ENCODE data around the gene SH3PXD2A. TPM values are rescaled to one million over a fixed set of nuclear protein-coding genes. Genes with fewer than 3 reads are reported as not detected.

SH3PXD2A gene
- total and polyA plus RNA-seq, 10 of the 15 experiments (the other 5 are each of a cell fraction or from before 2014, with no cell fraction given): 0.63 to 14.0 (median 4.4) TPM

DNA sequence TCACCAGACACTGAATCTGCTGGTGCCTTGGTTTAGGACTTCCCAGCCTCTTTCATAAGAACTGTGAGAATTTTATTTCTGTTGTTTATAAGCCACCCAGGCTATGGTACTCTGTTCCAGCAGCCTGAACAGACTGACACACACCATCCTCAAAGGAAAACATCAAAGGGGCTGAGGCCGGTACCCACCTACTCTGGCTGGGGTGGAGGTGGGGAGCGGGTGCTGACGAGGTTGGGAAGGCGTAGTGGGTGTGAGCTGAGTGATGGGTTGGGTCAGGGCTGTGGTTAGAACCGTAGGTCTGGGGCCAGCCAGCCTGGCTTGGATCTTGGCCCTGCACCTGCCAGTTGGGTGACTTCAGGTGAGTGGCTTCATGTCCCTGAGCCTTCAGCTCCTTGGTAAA lies 136.3 kb downstream of the SH3PXD2A start:
- ChIA-PET SMC1A (ENCODE audit: uncharacterized antibody, unreplicated experiment) (interaction anchor here (0.6 to 0.9 kb wide), 2 partner anchors 24 to 95 kb away, joined by 3 read pairs; no protein-coding TSS in a partner anchor), POLR2A (interaction anchor here (0.6 kb wide), 1 partner anchor 10 kb away, joined by 6 read pairs; no protein-coding TSS in a partner anchor), RAD21 (ENCODE audit: unreplicated experiment) (no interaction called here), CTCF (interaction anchor here (0.5 to 1.8 kb wide), 4 partner anchors 52 to 382 kb away, joined by 3 to 5 read pairs (median 3); no protein-coding TSS in a partner anchor)
- TF ChIP-seq SIN3A (IDR thresholded peaks at IDR 0.05; ENCODE audit: low read depth, low read length): no peak
- TF ChIP-seq, protein P1, sequence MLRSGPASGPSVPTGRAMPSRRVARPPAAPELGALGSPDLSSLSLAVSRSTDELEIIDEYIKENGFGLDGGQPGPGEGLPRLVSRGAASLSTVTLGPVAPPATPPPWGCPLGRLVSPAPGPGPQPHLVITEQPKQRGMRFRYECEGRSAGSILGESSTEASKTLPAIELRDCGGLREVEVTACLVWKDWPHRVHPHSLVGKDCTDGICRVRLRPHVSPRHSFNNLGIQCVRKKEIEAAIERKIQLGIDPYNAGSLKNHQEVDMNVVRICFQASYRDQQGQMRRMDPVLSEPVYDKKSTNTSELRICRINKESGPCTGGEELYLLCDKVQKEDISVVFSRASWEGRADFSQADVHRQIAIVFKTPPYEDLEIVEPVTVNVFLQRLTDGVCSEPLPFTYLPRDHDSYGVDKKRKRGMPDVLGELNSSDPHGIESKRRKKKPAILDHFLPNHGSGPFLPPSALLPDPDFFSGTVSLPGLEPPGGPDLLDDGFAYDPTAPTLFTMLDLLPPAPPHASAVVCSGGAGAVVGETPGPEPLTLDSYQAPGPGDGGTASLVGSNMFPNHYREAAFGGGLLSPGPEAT (IDR thresholded peaks at IDR 0.05; ENCODE audit: low read depth): no peak
- no peak for TF ChIP-seq SIX5 (IDR thresholded peaks at IDR 0.05; ENCODE audit: low read depth, low read length, severe bottlenecking)
- no peak for TF ChIP-seq TCF3 (IDR thresholded peaks at IDR 0.05; ENCODE audit: borderline replicate concordance, insufficient read depth, low read depth, low read length)
- no peak for ATAC-seq
- no peak overlapping the region for H3K27ac ChIP-seq (ENCODE audit: control insufficient read depth, insufficient read depth)
- no peak for FAIRE-seq
- intact Hi-C loops (cut with micrococcal nuclease; ENCODE audit: unreplicated experiment): no loop called here
- DNase-seq (ENCODE audit: low read depth, low spot score): no peak
- H3K27me3 ChIP-seq (replicated peaks in 1 of 2; ENCODE audit: control insufficient read depth in 2 of 2, insufficient read depth in 2 of 2, low read length in 1 of 2): peaks cover 0 to 5% of the 10 kb centered on the region in 2 experiments; a peak in 2 of 4 replicates
- no peak overlapping the region for H3K9ac ChIP-seq (ENCODE audit: control insufficient read depth, insufficient read depth, low read length)
- in situ Hi-C loops (cut with MboI): loop anchor here (10.0 kb wide), 1 partner anchor 486 kb away; no protein-coding TSS in a partner anchor
- no peak overlapping the region for H3K4me2 ChIP-seq (ENCODE audit: control insufficient read depth, insufficient read depth)
- BruUV-seq (replicated peaks): no TSS peak
- H3K4me1 ChIP-seq (ENCODE audit: control insufficient read depth, insufficient read depth, low read length): no peaks in the 10 kb centered on the region
- H2AFZ ChIP-seq (ENCODE audit: control insufficient read depth, low read depth, low read length): no peak overlapping the region
- H3K79me2 ChIP-seq (ENCODE audit: control insufficient read depth, insufficient read depth, low read length): no peaks in the 10 kb centered on the region
- WGBS (ENCODE audit: insufficient coverage, insufficient replicate concordance, low lambda C conversion rate, missing lambda C conversion rate): 58% methylated on average over 5 of the region's 5 CpGs
- no peaks in the 10 kb centered on the region for H3K9me3 ChIP-seq (replicated peaks; ENCODE audit: control insufficient read depth, insufficient read depth, low read length)
- H3K36me3 ChIP-seq (ENCODE audit: control insufficient read depth in 2 of 2, insufficient read depth in 2 of 2, low read length in 1 of 2): no peaks in the 10 kb centered on the region
- H3K4me3 ChIP-seq: no peak overlapping the region
- H4K20me1 ChIP-seq (ENCODE audit: control insufficient read depth, insufficient read depth): no peaks in the 10 kb centered on the region

DNA sequence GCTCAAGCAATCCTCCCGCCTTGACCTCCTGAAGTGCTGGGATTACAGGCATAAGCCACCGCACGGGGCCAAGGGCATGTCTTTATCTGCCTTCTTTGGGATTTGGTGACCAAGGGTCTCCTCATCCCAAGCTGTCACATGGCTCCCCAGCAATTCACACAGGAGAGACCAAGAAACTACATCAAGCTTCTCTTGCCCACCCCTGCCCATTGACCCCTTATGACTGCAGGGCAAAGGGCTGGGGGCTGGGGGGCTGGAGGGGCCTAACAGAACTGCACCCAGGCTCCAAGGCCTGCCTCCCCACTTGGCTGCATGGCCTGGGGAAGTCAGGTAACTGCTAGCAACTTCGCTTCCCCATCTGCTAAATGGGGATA lies 137.1 kb downstream of the SH3PXD2A start:
- in situ Hi-C loops (cut with MboI): loop anchor here (10.0 kb wide), 1 partner anchor 487 kb away; no protein-coding TSS in a partner anchor
- H3K9ac ChIP-seq (ENCODE audit: control insufficient read depth, insufficient read depth, low read length): no peak overlapping the region
- H3K27ac ChIP-seq (ENCODE audit: control insufficient read depth, insufficient read depth): no peak overlapping the region
- CTCF ChIA-PET: interaction anchor here (1.0 kb wide), 1 partner anchor 142 kb away, joined by 3 read pairs; no protein-coding TSS in a partner anchor
- no peak for FAIRE-seq
- no peak for ATAC-seq
- no peaks in the 10 kb centered on the region for H3K4me1 ChIP-seq (ENCODE audit: control insufficient read depth, insufficient read depth, low read length)
- no peak for DNase-seq (ENCODE audit: low read depth, low spot score)
- POLR2A ChIA-PET: no interaction called here
- no peak overlapping the region for H3K4me2 ChIP-seq (ENCODE audit: control insufficient read depth, insufficient read depth)
- SMC1A ChIA-PET (ENCODE audit: uncharacterized antibody, unreplicated experiment): interaction anchor here (0.9 kb wide), 1 partner anchor 24 kb away, joined by 3 read pairs; no protein-coding TSS in a partner anchor
- intact Hi-C loops (cut with micrococcal nuclease; ENCODE audit: unreplicated experiment): no loop called here
- BruUV-seq (replicated peaks): no TSS peak
- H3K27me3 ChIP-seq (replicated peaks in 1 of 2; ENCODE audit: control insufficient read depth in 2 of 2, insufficient read depth in 2 of 2, low read length in 1 of 2): peaks cover 0 to 5% of the 10 kb centered on the region in 2 experiments; a peak in 2 of 4 replicates
- WGBS (ENCODE audit: insufficient coverage, insufficient replicate concordance, low lambda C conversion rate, missing lambda C conversion rate): 59% methylated on average over 4 of the region's 4 CpGs
- H4K20me1 ChIP-seq (ENCODE audit: control insufficient read depth, insufficient read depth): no peaks in the 10 kb centered on the region
- no peaks in the 10 kb centered on the region for H3K9me3 ChIP-seq (replicated peaks; ENCODE audit: control insufficient read depth, insufficient read depth, low read length)
- no peak overlapping the region for H3K4me3 ChIP-seq
- RAD21 ChIA-PET (ENCODE audit: unreplicated experiment): no interaction called here
- H3K36me3 ChIP-seq (ENCODE audit: control insufficient read depth in 2 of 2, insufficient read depth in 2 of 2, low read length in 1 of 2): no peaks in the 10 kb centered on the region
- H3K79me2 ChIP-seq (ENCODE audit: control insufficient read depth, insufficient read depth, low read length): no peaks in the 10 kb centered on the region
- H2AFZ ChIP-seq (ENCODE audit: control insufficient read depth, low read depth, low read length): no peak overlapping the region
- TF ChIP-seq SMARCA5 (IDR thresholded peaks at IDR 0.05): no peak
- no peak for TF ChIP-seq NFYB (IDR thresholded peaks at IDR 0.05; ENCODE audit: insufficient read depth, low read depth, low read length)
- no peak for TF ChIP-seq ZBED1 (IDR thresholded peaks at IDR 0.05; ENCODE audit: borderline replicate concordance)
- no peak for TF ChIP-seq TBL1XR1 (IDR thresholded peaks at IDR 0.05; ENCODE audit: low read depth, low read length)
- no peak for TF ChIP-seq PAX8 (IDR thresholded peaks at IDR 0.05)
- TF ChIP-seq EED (IDR thresholded peaks at IDR 0.05; ENCODE audit: low read depth): no peak
- TF ChIP-seq, protein P2, sequence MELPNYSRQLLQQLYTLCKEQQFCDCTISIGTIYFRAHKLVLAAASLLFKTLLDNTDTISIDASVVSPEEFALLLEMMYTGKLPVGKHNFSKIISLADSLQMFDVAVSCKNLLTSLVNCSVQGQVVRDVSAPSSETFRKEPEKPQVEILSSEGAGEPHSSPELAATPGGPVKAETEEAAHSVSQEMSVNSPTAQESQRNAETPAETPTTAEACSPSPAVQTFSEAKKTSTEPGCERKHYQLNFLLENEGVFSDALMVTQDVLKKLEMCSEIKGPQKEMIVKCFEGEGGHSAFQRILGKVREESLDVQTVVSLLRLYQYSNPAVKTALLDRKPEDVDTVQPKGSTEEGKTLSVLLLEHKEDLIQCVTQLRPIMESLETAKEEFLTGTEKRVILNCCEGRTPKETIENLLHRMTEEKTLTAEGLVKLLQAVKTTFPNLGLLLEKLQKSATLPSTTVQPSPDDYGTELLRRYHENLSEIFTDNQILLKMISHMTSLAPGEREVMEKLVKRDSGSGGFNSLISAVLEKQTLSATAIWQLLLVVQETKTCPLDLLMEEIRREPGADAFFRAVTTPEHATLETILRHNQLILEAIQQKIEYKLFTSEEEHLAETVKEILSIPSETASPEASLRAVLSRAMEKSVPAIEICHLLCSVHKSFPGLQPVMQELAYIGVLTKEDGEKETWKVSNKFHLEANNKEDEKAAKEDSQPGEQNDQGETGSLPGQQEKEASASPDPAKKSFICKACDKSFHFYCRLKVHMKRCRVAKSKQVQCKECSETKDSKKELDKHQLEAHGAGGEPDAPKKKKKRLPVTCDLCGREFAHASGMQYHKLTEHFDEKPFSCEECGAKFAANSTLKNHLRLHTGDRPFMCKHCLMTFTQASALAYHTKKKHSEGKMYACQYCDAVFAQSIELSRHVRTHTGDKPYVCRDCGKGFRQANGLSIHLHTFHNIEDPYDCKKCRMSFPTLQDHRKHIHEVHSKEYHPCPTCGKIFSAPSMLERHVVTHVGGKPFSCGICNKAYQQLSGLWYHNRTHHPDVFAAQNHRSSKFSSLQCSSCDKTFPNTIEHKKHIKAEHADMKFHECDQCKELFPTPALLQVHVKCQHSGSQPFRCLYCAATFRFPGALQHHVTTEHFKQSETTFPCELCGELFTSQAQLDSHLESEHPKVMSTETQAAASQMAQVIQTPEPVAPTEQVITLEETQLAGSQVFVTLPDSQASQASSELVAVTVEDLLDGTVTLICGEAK (IDR thresholded peaks at IDR 0.05; ENCODE audit: borderline replicate concordance): no peak
- TF ChIP-seq KAT2A (conservative IDR thresholded peaks at IDR 0.05; ENCODE audit: control insufficient read depth, low read depth, low read length): no peak
- TF ChIP-seq TAF1 (IDR thresholded peaks at IDR 0.05; ENCODE audit: borderline replicate concordance, low read depth, low read length): no peak

All from GM12878 (cell line).